Natural killer cell treated with Interleukin-12 subunit alpha and Interleukin-12 subunit beta and Interleukin-15 and Interleukin-18, amount 100 ng/mL, for 72 hours (primary cell): ENCODE data around the gene GAL3ST3. TPM values are rescaled to one million over a fixed set of nuclear protein-coding genes. Genes with fewer than 3 reads are reported as not detected.
A peak's percentile ranks its signal among the peaks of the same experiment; 100 is the strongest.

Experiments used
- ATAC-seq, 2 donors: fragments of 150-1000 bp; cut with Tn5 transposase in 1 of 2; sonication (Bioruptor Pico), chemical (Tn5 transposase) in 1 of 2; 2 replicates each; pipeline ENCODE4 v1.10.0; 2021
- DNase-seq: peaks from one replicate; pipeline ENCODE4 v3.0.0; 2022; ENCODE audit warnings: low spot score
- H3K27ac Mint-ChIP-seq, 2 donors: 1 replicate in 1 of 2; 2 replicates in 1 of 2; pipeline ENCODE4 v1.8.0; 2022; ENCODE audit warnings: mixed read lengths in 2 of 2, mild to moderate bottlenecking in 1 of 2, moderate library complexity in 1 of 2
- H3K27me3 Mint-ChIP-seq, 2 donors: 1 replicate in 1 of 2; 2 replicates in 1 of 2; pipeline ENCODE4 v1.8.0; 2022; ENCODE audit warnings: mixed read lengths in 2 of 2
- H3K36me3 Mint-ChIP-seq: one replicate; pipeline ENCODE4 v1.8.0; 2022; ENCODE audit warnings: mixed read lengths
- H3K4me1 Mint-ChIP-seq, 2 donors: 1 replicate in 1 of 2; 2 replicates in 1 of 2; pipeline ENCODE4 v1.8.0; 2022; ENCODE audit warnings: low read depth in 2 of 2, mixed read lengths in 2 of 2, mild to moderate bottlenecking in 1 of 2
- H3K4me3 Mint-ChIP-seq: one replicate; pipeline ENCODE4 v1.8.0; 2022; ENCODE audit warnings: mixed read lengths
- H3K9me3 Mint-ChIP-seq: 2 replicates; pipeline ENCODE4 v1.8.0; 2022; ENCODE audit warnings: mixed read lengths
- total RNA-seq, 2 donors: library from RNA; stranded (reverse); gene quantifications; one replicate each; pipeline ENCODE4 v1.2.3, GENCODE V29; 2022

Gene GAL3ST3
- total RNA-seq, 2 donors from 2014 or later, result not detected

- Mint-ChIP-seq H3K9me3 (no peaks in the 10 kb centered on the region), H3K27me3 (peaks cover 4 to 6% of the 10 kb centered on the region in 2 donors), H3K4me1 (peaks cover 0 to 3% of the 10 kb centered on the region in 2 donors), H3K36me3 (no peaks in the 10 kb centered on the region), H3K27ac (no peak overlapping the region), H3K4me3 (no peak overlapping the region)
- DNase-seq (no peak), ATAC-seq (peak in 1 of 2 donors; percentile 26)
Measured at GRCh38 chr11:66008468-66009101, 40.4 kb downstream of the GAL3ST3 start.

GRCh38 chr11:66008095-66008467, 40.9 kb downstream of the GAL3ST3 start:
- ATAC-seq (no peak), DNase-seq (no peak)
- no peaks in the 10 kb centered on the region for H3K36me3 Mint-ChIP-seq
- H3K9me3 Mint-ChIP-seq, result no peaks in the 10 kb centered on the region
- no peak overlapping the region for H3K4me3 Mint-ChIP-seq
- H3K27ac Mint-ChIP-seq, result no peak overlapping the region
- H3K27me3 Mint-ChIP-seq, result peaks cover 4 to 6% of the 10 kb centered on the region in 2 donors
- H3K4me1 Mint-ChIP-seq, result peaks cover 4 to 7% of the 10 kb centered on the region in 2 donors

GRCh38 chr11:66007201-66007634, 41.7 kb downstream of the GAL3ST3 start:
- Mint-ChIP-seq H3K36me3 (no peaks in the 10 kb centered on the region), H3K27ac (no peak overlapping the region), H3K27me3 (peaks cover 4 to 6% of the 10 kb centered on the region in 2 donors), H3K4me1 (peaks cover 7 to 11% of the 10 kb centered on the region in 2 donors), H3K4me3 (no peak overlapping the region), H3K9me3 (no peaks in the 10 kb centered on the region)
- DNase-seq, result no peak
- ATAC-seq, result no peak

GRCh38 chr11:66006891-66007176, 42.1 kb downstream of the GAL3ST3 start:
- H3K4me1 Mint-ChIP-seq, result peaks cover 9 to 14% of the 10 kb centered on the region in 2 donors
- no peak overlapping the region for H3K4me3 Mint-ChIP-seq
- H3K27me3 Mint-ChIP-seq, result peaks cover 4 to 6% of the 10 kb centered on the region in 2 donors
- H3K9me3 Mint-ChIP-seq, result no peaks in the 10 kb centered on the region
- ATAC-seq (no peak), DNase-seq (no peak)
- H3K36me3 Mint-ChIP-seq, result peaks cover 2% of the 10 kb centered on the region
- H3K27ac Mint-ChIP-seq, result no peak overlapping the region

- Mint-ChIP-seq H3K27ac (no peak overlapping the region), H3K36me3 (peaks cover 4% of the 10 kb centered on the region), H3K4me3 (no peak overlapping the region), H3K4me1 (peaks cover 11 to 15% of the 10 kb centered on the region in 2 donors), H3K27me3 (peaks cover 4 to 6% of the 10 kb centered on the region in 2 donors), H3K9me3 (no peaks in the 10 kb centered on the region)
- DNase-seq, result no peak
- ATAC-seq, result no peak
Measured at GRCh38 chr11:66006134-66006890, 42.6 kb downstream of the GAL3ST3 start.

GRCh38 chr11:66004186-66004585, 44.8 kb downstream of the GAL3ST3 start:
- Mint-ChIP-seq H3K9me3 (no peaks in the 10 kb centered on the region), H3K27me3 (no peaks in the 10 kb centered on the region), H3K4me3 (peak overlapping the region; percentile 99), H3K27ac (no peak overlapping the region), H3K36me3 (peaks cover 6% of the 10 kb centered on the region), H3K4me1 (peaks cover 19 to 26% of the 10 kb centered on the region in 2 donors)
- DNase-seq, result no peak
- no peak for ATAC-seq

- DNase-seq (no peak), ATAC-seq (no peak)
- Mint-ChIP-seq H3K4me3 (peak overlapping the region; percentile 99), H3K27ac (peak overlapping the region; percentile 96 to 97), H3K4me1 (peaks cover 21 to 31% of the 10 kb centered on the region in 2 donors), H3K27me3 (no peaks in the 10 kb centered on the region), H3K36me3 (peaks cover 13% of the 10 kb centered on the region), H3K9me3 (no peaks in the 10 kb centered on the region)
Measured at GRCh38 chr11:66003291-66003690, 45.7 kb downstream of the GAL3ST3 start.

GRCh38 chr11:66002648-66003225, 46.2 kb downstream of the GAL3ST3 start:
- Mint-ChIP-seq H3K9me3 (no peaks in the 10 kb centered on the region), H3K4me1 (peaks cover 23 to 32% of the 10 kb centered on the region in 2 donors), H3K4me3 (peak overlapping the region; percentile 99), H3K36me3 (peaks cover 16% of the 10 kb centered on the region), H3K27ac (peak overlapping the region; percentile 96 to 97), H3K27me3 (no peaks in the 10 kb centered on the region)
- ATAC-seq (peak; percentile 88 to 89), DNase-seq (no peak)

GRCh38 chr11:66001942-66002647, 46.9 kb downstream of the GAL3ST3 start, which contains the start of the genes BANF1 and EIF1AD:
BANF1 (plus strand) TSS chr11:66002503; CDS start chr11:66003251, 748 bp downstream.
EIF1AD (minus strand) TSS chr11:66002157; CDS start chr11:66000389, 1,768 bp downstream.
- Mint-ChIP-seq H3K27me3 (no peaks in the 10 kb centered on the region), H3K4me1 (peaks cover 28 to 37% of the 10 kb centered on the region in 2 donors), H3K9me3 (no peaks in the 10 kb centered on the region), H3K4me3 (peak within 1 kb of the TSS; percentile 99), H3K36me3 (peaks cover 22% of the 10 kb centered on the region), H3K27ac (peak within 1 kb of the TSS; percentile 96 to 97)
- ATAC-seq (peak; percentile 89 to 92), DNase-seq (peak; percentile 95)

GRCh38 chr11:65997286-65997685, 51.7 kb downstream of the GAL3ST3 start:
- no peaks in the 10 kb centered on the region for H3K27me3 Mint-ChIP-seq
- no peak for DNase-seq
- H3K9me3 Mint-ChIP-seq, result no peaks in the 10 kb centered on the region
- no peak for ATAC-seq
- peaks cover 22% of the 10 kb centered on the region for H3K36me3 Mint-ChIP-seq
- peak overlapping the region in 1 of 2 donors; percentile 34 for H3K27ac Mint-ChIP-seq
- no peak overlapping the region for H3K4me3 Mint-ChIP-seq
- peaks cover 21 to 26% of the 10 kb centered on the region in 2 donors for H3K4me1 Mint-ChIP-seq

GRCh38 chr11:65992056-65992455, 56.9 kb downstream of the GAL3ST3 start:
- H3K27ac Mint-ChIP-seq, result no peak overlapping the region

More at GRCh38 chr11:65992056-65992455, 56.9 kb downstream of the GAL3ST3 start:
- ATAC-seq, result no peak
- Mint-ChIP-seq H3K4me1 (peaks cover 6 to 7% of the 10 kb centered on the region in 2 donors), H3K4me3 (no peak overlapping the region), H3K36me3 (peaks cover 6% of the 10 kb centered on the region), H3K27me3 (no peaks in the 10 kb centered on the region), H3K9me3 (no peaks in the 10 kb centered on the region)
- DNase-seq, result no peak
